Retinal pigment epithelial cell (primary cell): Measurements from ENCODE around the gene SMAD1.

ENCODE experiments used
- DNase-seq: peaks from one replicate; pipeline ENCODE4 v3.0.0-alpha.2; 2010; ENCODE audit warnings: low read depth
- H3K4me3 ChIP-seq: 2 replicates; pipeline ENCODE4 v1.5.1; 2011; ENCODE audit warnings: mild to moderate bottlenecking, low read length, control low read depth, moderate library complexity
- CTCF ChIP-seq: conservative IDR thresholded peaks from 2 replicates; pipeline ENCODE4 v1.5.1; 2011; ENCODE audit warnings: low read depth, low read length, control low read depth, inconsistent platforms

The SMAD1 gene

GRCh38 chr4:145496292-145496691 lies 14.6 kb downstream of the SMAD1 start:
- TF ChIP-seq CTCF: no peak
- DNase-seq: no peak
- H3K4me3 ChIP-seq: no peak overlapping the region

DNA sequence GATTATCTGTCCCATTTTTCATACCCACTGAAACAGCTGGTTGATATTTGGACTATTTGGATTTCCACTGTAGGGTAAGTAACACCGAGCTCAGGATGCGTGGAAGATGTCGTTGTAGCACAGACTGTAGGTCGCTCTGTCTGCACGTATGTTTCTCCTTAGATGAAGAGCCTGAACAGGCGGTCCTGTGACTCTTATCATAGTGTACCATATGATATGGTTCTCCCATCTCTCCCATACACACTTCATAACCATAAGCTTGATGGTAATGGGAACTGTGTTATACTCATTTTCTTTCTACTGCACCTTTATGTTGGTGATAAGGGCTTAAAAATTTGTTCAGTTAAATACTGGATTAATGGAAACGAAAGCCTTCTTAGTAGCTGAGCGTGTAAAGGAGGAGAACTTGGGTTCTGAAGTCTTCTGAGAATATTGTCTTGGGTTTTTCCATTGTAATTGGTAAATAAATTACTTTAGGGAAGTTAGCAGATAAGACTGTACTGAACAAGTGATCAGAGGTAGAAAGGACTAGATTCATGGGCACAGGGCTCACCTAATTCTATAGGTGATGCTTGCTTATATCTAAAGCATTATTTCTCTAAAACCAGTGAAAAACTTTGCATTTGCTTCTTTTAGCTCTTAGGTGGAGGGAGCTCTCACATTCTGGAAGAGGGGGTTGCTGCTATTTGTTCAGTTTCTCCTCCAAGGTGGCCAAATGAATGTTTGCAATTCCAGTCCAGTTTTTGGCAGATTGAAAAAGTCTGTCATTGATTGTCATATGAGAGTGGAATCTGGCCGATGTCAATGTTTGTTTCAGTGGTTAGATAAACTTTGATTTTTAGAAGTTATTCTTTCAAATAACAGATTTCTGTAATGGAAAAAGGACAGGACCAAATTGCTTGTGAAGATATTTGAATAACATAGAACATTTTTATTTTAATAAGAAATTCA lies 15.8 kb downstream of the SMAD1 start:
- TF ChIP-seq CTCF: no peak
- DNase-seq: no peak
- no peak overlapping the region for H3K4me3 ChIP-seq

DNA sequence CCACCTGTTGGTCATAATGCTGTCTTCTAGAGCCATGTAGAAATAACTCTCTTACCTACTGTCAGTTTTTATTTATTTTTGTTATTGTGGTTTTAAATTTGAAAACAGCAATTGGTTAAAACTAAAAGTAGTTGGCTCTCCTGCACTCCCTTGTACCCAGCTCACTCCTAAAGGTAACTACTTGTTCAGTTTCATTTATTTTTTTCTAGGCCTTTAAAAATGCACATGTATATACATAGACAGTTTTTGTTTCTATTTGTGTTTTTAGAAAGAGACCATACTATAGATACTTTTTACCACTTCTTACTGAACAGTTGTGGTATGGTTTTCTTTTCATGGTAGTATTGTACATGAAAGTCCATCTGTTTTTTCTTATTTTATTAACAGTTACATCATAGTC lies 16.8 kb downstream of the SMAD1 start:
- no peak for TF ChIP-seq CTCF
- no peak for DNase-seq
- H3K4me3 ChIP-seq: no peak overlapping the region

GRCh38 chr4:145501051-145501660 lies 19.5 kb downstream of the SMAD1 start:
- DNase-seq: no peak
- no peak for TF ChIP-seq CTCF
- no peak overlapping the region for H3K4me3 ChIP-seq

GRCh38 chr4:145502809-145503208 lies 21.2 kb downstream of the SMAD1 start:
- TF ChIP-seq CTCF: no peak
- DNase-seq: no peak
- H3K4me3 ChIP-seq: no peak overlapping the region

GRCh38 chr4:145503486-145504072 lies 21.9 kb downstream of the SMAD1 start:
- TF ChIP-seq CTCF: no peak
- no peak overlapping the region for H3K4me3 ChIP-seq

More at GRCh38 chr4:145503486-145504072, 21.9 kb downstream of the SMAD1 start:
- DNase-seq: no peak
